Fibroblast of villous mesenchyme (primary cell): ENCODE data around the gene SLF2. TPM values are rescaled to one million over a fixed set of nuclear protein-coding genes. Genes with fewer than 3 reads are reported as not detected.

Source experiments
- DNase-seq: peaks from one replicate; pipeline ENCODE4 v3.0.0-alpha.2; 2010; ENCODE audit warnings: low read depth
- H3K4me3 ChIP-seq: 2 replicates; pipeline ENCODE4 v1.5.1; 2011; ENCODE audit warnings: low read depth, mild to moderate bottlenecking, low read length
- CTCF ChIP-seq: IDR thresholded peaks from 2 replicates; pipeline ENCODE4 v1.5.1; 2012; ENCODE audit warnings: low read depth, mild to moderate bottlenecking, low read length; ENCODE audit not compliant: insufficient read depth
- total RNA-seq: library from RNA; depleted of rRNA; stranded (reverse); fragments of >200 nt; gene quantifications from 2 replicates; pipeline ENCODE4 v1.2.3, GENCODE V29; 2012

Gene SLF2
- total RNA-seq, 1 donor: 55.7 TPM

- no peak for DNase-seq
- TF ChIP-seq CTCF: no peak
- H3K4me3 ChIP-seq: no peak overlapping the region
Measured at GRCh38 chr10:100948916-100949315, 36.2 kb downstream of the SLF2 start.

DNA sequence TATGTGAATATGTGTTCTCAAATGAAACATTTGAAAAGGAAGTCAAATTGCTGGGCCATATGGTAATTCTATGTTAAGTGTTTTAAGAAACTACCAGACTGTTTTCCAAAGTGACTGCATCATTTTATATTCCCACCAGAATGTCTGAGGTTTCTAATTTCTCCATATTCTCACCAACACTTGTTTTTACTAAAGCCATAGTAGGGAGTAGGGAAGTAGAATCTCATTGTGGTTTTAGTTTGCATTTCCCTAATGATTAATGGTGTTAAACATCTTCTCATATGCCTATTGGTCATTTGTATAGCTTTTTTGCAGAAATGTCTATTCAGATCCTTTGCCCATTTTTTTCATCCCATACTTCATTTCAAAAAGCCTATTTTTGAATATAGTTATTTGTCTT lies 47.5 kb downstream of the SLF2 start:
- TF ChIP-seq CTCF: no peak
- H3K4me3 ChIP-seq: no peak overlapping the region
- no peak for DNase-seq

- DNase-seq: peak; percentile 60
- H3K4me3 ChIP-seq: no peak overlapping the region
- TF ChIP-seq CTCF: no peak
Measured at GRCh38 chr10:100962351-100963080, 49.8 kb downstream of the SLF2 start.

DNA sequence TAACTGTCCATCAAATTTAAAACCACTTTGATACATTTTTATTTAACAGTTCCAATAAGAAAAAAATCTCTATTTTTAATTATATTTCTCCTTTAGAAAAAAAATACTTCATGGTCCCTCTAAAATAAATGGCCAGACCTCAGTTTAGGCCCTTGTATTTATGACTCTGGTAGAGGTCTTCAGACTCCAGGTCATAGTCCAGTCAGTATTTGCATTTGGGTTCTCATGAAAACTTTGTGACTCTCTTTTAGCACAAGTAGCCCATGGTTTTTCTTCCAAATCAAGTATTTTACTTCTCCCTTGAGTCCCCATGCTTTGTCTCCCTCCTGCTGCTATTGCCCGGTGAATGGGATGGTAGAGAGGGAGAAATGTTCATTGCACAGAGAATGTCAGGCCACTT lies 51.1 kb downstream of the SLF2 start:
- no peak overlapping the region for H3K4me3 ChIP-seq
- no peak for TF ChIP-seq CTCF
- DNase-seq: no peak

DNA sequence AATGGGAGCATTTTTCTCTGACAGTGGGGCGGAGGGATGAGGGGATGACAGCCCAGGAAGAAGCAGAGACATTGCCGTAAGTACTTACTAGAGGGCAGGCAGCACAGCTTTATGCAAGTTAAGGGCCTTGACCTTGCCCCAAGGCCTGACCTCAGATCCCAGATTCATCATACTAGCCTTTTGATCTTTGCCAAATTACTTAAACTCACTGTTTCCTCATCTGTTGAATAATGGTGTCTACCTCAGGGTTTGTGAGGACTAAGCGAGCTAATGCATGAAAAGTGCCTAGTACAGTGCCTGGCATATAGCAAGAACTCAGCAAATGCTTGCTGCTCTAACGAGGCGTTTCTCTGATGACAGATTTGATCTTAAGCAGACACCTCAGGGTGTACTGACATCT lies 53.1 kb downstream of the SLF2 start:
- TF ChIP-seq CTCF: no peak

DNA sequence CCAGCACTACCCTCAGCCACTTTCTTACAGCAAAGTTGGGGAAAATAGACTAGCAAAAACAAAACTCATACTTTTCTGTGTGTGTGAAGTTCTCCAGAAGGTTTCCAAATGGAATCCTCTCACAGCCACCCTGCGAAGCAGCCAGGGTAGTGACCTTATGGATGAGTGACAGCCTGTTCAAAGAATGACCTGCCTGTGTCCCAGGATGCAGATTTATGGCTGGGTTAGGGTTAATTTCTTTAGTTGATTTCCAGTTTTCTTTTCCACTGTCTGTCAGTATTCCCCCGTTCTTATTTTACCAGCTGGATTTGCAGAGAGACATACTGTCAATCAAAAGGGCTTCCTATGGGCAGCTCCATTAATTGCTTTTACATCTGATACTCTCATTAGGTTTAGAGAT lies 54.1 kb downstream of the SLF2 start:
- TF ChIP-seq CTCF: no peak
- H3K4me3 ChIP-seq: no peak overlapping the region
- no peak for DNase-seq

More for the DNA sequence above, 53.1 kb downstream of the SLF2 start:
- no peak overlapping the region for H3K4me3 ChIP-seq
- DNase-seq: no peak

GRCh38 chr10:100967332-100967731 lies 54.6 kb downstream of the SLF2 start:
- H3K4me3 ChIP-seq: no peak overlapping the region
- DNase-seq: no peak
- TF ChIP-seq CTCF: no peak
